GM12891 (cell line): ENCODE measurements around the gene SMIM9.

Experiments
- POLR2A ChIP-seq: IDR thresholded peaks from 2 replicates; pipeline ENCODE4 v1.6.1; 2011; ENCODE audit warnings: low read depth, low read length, control low read depth
- POLR2AphosphoS5 ChIP-seq: IDR thresholded peaks from 2 replicates; pipeline ENCODE4 v1.6.1; 2011; ENCODE audit warnings: low read depth, low read length, control low read depth
- SPI1 ChIP-seq: IDR thresholded peaks from 2 replicates; pipeline ENCODE4 v1.6.1; 2011; ENCODE audit warnings: low read depth, low read length, control low read depth
- TAF1 ChIP-seq: IDR thresholded peaks from 2 replicates; pipeline ENCODE4 v1.6.1; 2011; ENCODE audit warnings: low read depth, low read length, control low read depth

DNA sequence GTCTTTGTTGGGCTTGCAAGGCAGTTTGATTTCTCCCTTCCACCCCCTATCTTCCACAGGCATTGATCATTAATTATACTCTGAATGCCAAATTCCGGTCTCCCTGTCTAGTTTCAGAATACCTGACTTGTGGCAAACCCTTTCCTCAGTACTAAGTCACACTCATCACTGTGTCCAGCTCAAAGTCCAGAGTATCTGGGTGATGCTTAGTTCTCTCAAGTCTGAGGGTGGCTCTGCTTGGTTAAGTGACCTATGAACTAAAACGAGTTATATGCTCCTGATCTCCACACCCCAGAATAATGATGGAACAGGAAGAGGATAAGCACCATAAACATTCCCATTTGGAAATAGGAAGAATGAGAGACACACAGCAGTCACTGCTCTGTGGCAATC lies 6.5 kb downstream of the SMIM9 start:
- TF ChIP-seq POLR2A = no peak
- TF ChIP-seq POLR2AphosphoS5 = no peak
- TF ChIP-seq TAF1 = no peak
- TF ChIP-seq SPI1 = no peak
